Hematopoietic multipotent progenitor cell treated with erythropoietin and hydrocortisone succinate and interleukin-3 and kit ligand, for 17 days (in vitro differentiated cells): ENCODE measurements around the gene RNF222.

Experiments used
- DNase-seq: peaks from one replicate; pipeline ENCODE4 v3.0.0-alpha.2; 2015; ENCODE audit warnings: low spot score

Gene RNF222

DNA sequence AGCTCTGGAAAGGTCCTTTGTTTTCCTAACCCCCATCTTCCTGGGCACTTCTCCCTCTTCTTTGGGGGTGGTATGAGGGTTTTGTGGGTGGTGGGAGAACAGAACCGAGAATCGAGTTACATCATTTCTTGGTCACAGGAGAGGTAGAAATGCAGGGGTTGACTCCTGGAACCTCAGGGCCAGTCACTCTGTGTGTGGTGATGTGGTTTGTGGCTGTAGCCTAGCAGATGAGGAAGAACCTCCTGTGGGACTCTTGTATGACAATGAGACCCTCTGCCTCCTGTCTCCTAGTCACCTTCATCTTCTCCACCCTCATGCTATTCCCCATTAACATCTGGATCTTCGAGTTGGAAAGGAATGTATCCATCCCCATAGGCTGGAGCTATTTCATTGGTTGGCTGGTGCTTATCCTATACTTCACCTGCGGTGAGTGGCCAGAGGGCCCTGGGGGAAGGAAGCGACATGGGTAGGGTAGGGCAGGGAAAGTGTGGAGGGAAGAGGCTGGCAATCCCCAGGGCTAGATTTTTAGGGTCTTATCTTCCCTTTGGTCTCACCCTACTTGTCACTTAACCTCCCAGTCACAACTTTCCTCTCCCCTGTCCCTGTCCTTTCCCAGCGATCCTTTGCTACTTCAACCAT is 52.5 kb downstream of the RNF222 start:
- no peak for DNase-seq

DNA sequence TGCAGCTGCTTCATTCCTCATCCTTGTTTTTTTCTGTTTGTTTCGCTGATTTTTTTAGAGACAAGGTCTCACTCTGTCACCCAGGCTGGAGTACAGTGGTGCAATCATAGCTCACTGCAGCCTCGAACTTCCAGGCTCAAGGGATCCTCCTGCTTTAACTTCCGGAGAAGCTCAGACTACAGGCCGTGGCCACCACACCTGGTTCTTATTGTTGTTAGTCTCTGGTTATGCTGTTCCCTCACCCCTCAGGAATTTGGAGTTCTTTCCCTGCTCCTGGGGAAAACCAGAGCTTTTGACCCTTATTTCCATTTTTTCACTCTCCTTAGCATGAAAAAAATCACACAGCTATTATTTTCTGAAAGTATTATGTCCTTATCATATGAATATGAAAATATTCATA is 56.2 kb downstream of the RNF222 start:
- no peak for DNase-seq
